ENCODE results near the gene DRC7.

DNA sequence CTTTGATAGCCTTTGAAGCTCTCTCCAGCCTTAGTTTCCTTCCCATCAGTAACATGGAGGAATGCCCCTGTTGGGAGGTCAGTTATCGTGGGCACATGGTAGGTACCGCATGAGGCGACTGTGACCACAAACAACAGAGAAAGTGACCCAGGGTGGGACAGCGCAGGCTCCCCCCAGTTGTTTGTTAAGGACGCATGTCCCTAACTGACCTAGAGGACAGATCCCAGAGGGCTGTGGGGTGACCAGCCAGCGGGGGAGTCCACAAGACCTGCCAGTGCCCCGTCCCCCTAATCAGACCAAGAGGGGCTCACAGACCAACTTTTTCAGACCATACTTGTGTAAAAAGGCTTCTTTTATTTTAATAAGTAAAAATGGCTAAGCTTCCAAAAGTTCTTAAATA is 63.3 kb downstream of the DRC7 start:
- no peak for TF ChIP-seq POLR2AphosphoS5 (IDR thresholded peaks at IDR 0.05; ENCODE audit: low read depth, low read length)
- TF ChIP-seq POLR2A (IDR thresholded peaks at IDR 0.05; ENCODE audit: low read depth, low read length), result no peak
- no peak for TF ChIP-seq TAF1 (IDR thresholded peaks at IDR 0.05; ENCODE audit: low read depth, low read length)
- TF ChIP-seq PAX5 (IDR thresholded peaks at IDR 0.05; ENCODE audit: insufficient read depth, low read length, severe bottlenecking), result no peak
- no peak for TF ChIP-seq POU2F2 (IDR thresholded peaks at IDR 0.05; ENCODE audit: low read depth, low read length)
